GM12891 (cell line): ENCODE data around the gene MEX3A.

Experiments used
- DNase-seq: peaks from one replicate; pipeline ENCODE4 v3.0.0; 2011; ENCODE audit warnings: low spot score; ENCODE audit not compliant: insufficient read length
- FAIRE-seq: peaks from 2 replicates; lab custom pipeline; 2011; peaks lifted over from hg19 to GRCh38; lab: Jason Lieb, UNC
- PAX5 ChIP-seq: IDR thresholded peaks from 2 replicates; pipeline ENCODE4 v1.6.1; 2011; ENCODE audit warnings: low read length, moderate library complexity, mild to moderate bottlenecking; ENCODE audit not compliant: insufficient read depth, severe bottlenecking
- POLR2A ChIP-seq: IDR thresholded peaks from 2 replicates; pipeline ENCODE4 v1.6.1; 2011; ENCODE audit warnings: low read depth, low read length, control low read depth
- POLR2AphosphoS5 ChIP-seq: IDR thresholded peaks from 2 replicates; pipeline ENCODE4 v1.6.1; 2011; ENCODE audit warnings: low read depth, low read length, control low read depth
- POU2F2 ChIP-seq: IDR thresholded peaks from 2 replicates; pipeline ENCODE4 v1.6.1; 2011; ENCODE audit warnings: low read depth, mild to moderate bottlenecking, control low read depth, low read length, moderate library complexity
- SPI1 ChIP-seq: IDR thresholded peaks from 2 replicates; pipeline ENCODE4 v1.6.1; 2011; ENCODE audit warnings: low read depth, low read length, control low read depth
- TAF1 ChIP-seq: IDR thresholded peaks from 2 replicates; pipeline ENCODE4 v1.6.1; 2011; ENCODE audit warnings: low read depth, low read length, control low read depth

The MEX3A gene

DNA sequence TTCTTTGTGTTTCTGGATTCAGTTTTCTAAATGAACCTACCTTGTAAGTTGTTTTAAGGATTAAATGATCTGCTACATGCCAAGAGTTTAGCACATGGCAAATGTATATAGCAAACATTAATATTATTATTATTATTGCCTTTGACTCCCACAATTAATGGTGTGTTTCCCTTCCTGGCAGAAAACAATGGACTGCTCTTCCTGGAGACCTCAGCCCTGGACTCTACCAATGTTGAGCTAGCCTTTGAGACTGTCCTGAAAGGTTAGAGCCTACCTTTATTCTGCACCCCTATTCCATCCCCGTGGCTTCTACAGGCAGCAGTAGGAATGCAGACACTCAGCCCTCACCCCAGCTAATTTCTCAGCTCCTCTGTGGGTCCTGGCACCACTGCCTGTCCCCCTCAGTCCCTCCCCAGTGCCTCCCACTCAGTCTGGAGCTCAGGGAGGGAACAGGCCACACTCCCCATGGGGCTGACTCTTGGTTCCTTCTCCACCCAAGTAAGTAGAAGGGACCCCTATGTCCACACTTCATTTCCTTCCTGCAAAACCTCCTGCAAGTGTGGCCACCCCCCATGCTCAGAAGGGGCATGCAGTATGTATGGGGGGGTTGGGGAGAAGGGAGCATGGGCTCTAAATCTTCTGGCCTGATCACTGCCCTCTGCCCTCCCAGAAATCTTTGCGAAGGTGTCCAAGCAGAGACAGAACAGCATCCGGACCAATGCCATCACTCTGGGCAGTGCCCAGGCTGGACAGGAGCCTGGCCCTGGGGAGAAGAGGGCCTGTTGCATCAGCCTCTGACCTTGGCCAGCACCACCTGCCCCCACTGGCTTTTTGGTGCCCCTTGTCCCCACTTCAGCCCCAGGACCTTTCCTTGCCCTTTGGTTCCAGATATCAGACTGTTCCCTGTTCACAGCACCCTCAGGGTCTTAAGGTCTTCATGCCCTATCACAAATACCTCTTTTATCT, 12.5 kb downstream of the MEX3A start:
- TF ChIP-seq SPI1: no peak
- TF ChIP-seq POLR2AphosphoS5: no peak
- no peak for TF ChIP-seq POU2F2
- TF ChIP-seq POLR2A: no peak
- no peak for TF ChIP-seq PAX5
- TF ChIP-seq TAF1: no peak
- FAIRE-seq: no peak

DNA sequence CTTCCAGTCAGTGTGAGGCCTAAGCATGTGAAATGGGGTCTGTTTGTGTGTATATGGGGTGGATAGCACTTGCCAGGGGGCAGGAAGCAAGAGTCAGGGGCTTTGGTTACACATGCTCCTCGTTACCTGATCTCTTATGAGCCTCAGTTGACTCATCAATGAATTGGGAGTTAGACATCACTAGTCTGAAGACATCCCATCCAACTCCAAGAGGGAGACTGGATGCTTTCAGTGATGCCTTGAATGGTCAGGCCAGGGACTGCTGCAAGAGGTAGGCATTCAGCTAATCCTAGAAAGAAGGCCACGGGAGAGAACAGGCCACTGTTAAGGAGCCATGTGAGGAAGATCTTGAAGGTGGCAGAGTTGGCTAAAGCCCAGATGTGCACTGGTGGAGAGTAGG, 15.0 kb downstream of the MEX3A start:
- TF ChIP-seq TAF1: no peak
- TF ChIP-seq PAX5: no peak
- TF ChIP-seq SPI1: no peak
- no peak for TF ChIP-seq POLR2A
- no peak for TF ChIP-seq POLR2AphosphoS5
- no peak for TF ChIP-seq POU2F2
- FAIRE-seq: no peak

More for the DNA sequence above, 12.5 kb downstream of the MEX3A start:
- DNase-seq: no peak

DNA sequence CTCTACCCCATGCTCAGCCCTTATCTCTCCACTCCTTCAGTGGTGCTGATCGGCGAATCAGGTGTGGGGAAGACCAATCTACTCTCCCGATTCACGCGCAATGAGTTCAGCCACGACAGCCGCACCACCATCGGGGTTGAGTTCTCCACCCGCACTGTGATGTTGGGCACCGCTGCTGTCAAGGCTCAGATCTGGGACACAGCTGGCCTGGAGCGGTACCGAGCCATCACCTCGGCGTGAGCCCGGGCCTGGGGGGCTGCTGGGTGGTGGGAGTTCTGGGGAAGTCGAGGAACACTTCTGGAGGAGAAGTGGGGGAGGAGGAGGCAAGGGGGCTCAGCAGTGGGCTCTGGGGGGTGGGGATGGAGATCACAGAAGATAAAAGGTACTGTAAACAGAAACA, 16.4 kb downstream of the MEX3A start:
- DNase-seq (no peak), FAIRE-seq (no peak)
- no peak for TF ChIP-seq TAF1
- no peak for TF ChIP-seq SPI1
- TF ChIP-seq POLR2A: no peak
- no peak for TF ChIP-seq POU2F2
- TF ChIP-seq POLR2AphosphoS5: no peak
- no peak for TF ChIP-seq PAX5

More for the DNA sequence above, 15.0 kb downstream of the MEX3A start:
- no peak for DNase-seq

DNA sequence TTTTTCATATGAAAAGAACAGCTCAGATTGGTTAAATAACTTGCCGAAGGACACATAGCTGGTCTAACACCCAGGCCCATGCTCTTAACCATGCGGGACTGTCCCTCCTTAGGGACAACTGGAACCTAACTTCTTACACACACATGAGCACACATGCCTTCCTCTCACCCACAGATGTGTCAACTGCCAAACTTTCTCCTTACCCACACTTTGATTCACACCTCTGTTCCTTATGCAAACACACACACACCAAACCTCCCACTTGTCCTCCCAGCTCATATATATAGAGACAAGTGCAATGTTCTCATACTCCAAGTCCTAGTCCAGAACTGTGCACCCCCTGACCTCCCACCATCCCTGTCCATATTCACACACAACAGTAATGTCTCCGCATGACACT, 17.1 kb downstream of the MEX3A start:
- TF ChIP-seq TAF1 (no peak), POLR2AphosphoS5 (no peak), POLR2A (no peak), SPI1 (no peak), PAX5 (no peak), POU2F2 (no peak)
- no peak for FAIRE-seq
- no peak for DNase-seq

DNA sequence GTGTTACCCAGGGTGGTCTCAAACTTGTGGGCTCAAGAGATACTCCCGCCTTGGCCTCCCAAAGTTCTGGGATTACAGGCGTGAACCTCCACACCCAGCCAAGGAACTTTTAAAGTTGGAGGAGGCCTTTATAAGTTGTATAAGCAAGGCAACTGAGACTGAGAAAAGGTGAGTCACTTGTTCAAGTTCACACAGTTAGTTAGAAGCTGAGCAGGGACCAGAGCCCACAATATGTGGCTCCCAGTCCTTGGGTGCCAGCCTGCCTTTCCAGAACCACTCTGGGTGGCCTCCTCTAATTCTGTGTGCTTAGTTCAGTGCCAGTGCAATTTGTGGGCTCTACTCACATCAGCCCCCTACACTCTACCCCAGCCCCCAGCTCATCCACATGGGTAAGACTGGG, 17.6 kb downstream of the MEX3A start:
- FAIRE-seq (no peak), DNase-seq (no peak)
- TF ChIP-seq POLR2A: no peak
- TF ChIP-seq TAF1: no peak
- TF ChIP-seq POLR2AphosphoS5: no peak
- TF ChIP-seq POU2F2: no peak
- no peak for TF ChIP-seq PAX5
- TF ChIP-seq SPI1: no peak

DNA sequence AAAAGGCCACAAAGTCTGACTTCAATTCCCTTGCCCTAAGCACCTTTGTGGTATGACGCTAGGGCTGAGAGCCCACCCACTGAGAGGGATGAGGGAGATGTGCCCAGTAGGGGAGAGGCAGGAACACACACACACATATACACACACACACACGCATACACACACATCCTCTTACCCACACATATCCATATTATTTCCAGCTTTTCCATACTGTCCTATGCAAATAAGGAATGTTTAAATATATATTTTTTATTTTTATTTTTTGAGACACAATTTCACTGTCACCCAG, 18.3 kb downstream of the MEX3A start:
- DNase-seq (no peak), FAIRE-seq (no peak)
- TF ChIP-seq PAX5: no peak
- TF ChIP-seq POLR2AphosphoS5: no peak
- TF ChIP-seq POLR2A: no peak
- TF ChIP-seq TAF1: no peak
- no peak for TF ChIP-seq SPI1
- no peak for TF ChIP-seq POU2F2

- no peak for FAIRE-seq
- no peak for DNase-seq
- TF ChIP-seq POLR2A: no peak
- TF ChIP-seq SPI1: no peak
- TF ChIP-seq POLR2AphosphoS5: no peak
- TF ChIP-seq PAX5: no peak
- TF ChIP-seq POU2F2: no peak
- no peak for TF ChIP-seq TAF1
Measured at GRCh38 chr1:156062189-156062588, 20.1 kb downstream of the MEX3A start.

- no peak for TF ChIP-seq TAF1
- no peak for TF ChIP-seq PAX5
- TF ChIP-seq POLR2A: no peak
- no peak for TF ChIP-seq POLR2AphosphoS5
- TF ChIP-seq SPI1: no peak
- no peak for TF ChIP-seq POU2F2
- DNase-seq (no peak), FAIRE-seq (no peak)
Measured at GRCh38 chr1:156060937-156061636, 21.2 kb downstream of the MEX3A start, which contains the start of gene RAB25. Gene RAB25 (plus strand): TSS chr1:156061160. CDS start chr1:156061401, 241 bp downstream.

DNA sequence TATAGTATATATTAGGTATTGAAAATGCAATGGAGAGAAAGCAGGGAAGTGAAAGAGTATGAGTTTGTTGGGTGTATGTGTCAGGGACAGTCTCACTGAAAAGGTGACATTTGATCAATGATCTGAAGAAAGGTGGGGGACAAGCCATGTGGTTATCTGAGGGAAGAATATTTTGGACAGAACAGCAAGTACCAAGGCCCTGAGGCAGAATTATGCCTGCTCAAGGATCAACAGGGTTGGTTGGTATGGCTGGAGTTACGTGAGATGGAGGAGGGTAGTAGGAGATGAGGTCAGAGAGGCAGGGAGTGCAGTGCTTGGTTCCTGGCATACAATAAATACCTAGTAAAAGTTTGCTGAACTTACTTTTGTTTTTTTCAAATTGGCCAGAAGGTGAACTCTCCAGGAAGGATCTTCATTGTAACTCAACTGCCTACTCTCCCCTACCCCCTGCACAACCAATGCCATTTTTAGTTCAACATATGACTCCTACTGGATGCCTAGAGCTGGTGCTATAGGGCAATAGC, 25.9 kb downstream of the MEX3A start:
- no peak for TF ChIP-seq PAX5
- TF ChIP-seq POLR2AphosphoS5: no peak
- no peak for TF ChIP-seq SPI1
- no peak for TF ChIP-seq POU2F2
- no peak for TF ChIP-seq POLR2A
- no peak for TF ChIP-seq TAF1
- FAIRE-seq: no peak
- DNase-seq: no peak
